NB4 (cell line): Measurements from ENCODE around the gene BRF1.

Experiments
- CTCF ChIP-seq: IDR thresholded peaks from one replicate; pipeline ENCODE4 v1.5.1; 2012; ENCODE audit warnings: low read depth, low read length
- MYC ChIP-seq: IDR thresholded peaks from 2 replicates; pipeline ENCODE4 v1.6.1; 2011; ENCODE audit warnings: low read depth, low read length
- POLR2A ChIP-seq: IDR thresholded peaks from 2 replicates; pipeline ENCODE4 v1.6.1; 2011; ENCODE audit warnings: mild to moderate bottlenecking; ENCODE audit not compliant: insufficient read length; ENCODE audit errors: extremely low read depth

DNA sequence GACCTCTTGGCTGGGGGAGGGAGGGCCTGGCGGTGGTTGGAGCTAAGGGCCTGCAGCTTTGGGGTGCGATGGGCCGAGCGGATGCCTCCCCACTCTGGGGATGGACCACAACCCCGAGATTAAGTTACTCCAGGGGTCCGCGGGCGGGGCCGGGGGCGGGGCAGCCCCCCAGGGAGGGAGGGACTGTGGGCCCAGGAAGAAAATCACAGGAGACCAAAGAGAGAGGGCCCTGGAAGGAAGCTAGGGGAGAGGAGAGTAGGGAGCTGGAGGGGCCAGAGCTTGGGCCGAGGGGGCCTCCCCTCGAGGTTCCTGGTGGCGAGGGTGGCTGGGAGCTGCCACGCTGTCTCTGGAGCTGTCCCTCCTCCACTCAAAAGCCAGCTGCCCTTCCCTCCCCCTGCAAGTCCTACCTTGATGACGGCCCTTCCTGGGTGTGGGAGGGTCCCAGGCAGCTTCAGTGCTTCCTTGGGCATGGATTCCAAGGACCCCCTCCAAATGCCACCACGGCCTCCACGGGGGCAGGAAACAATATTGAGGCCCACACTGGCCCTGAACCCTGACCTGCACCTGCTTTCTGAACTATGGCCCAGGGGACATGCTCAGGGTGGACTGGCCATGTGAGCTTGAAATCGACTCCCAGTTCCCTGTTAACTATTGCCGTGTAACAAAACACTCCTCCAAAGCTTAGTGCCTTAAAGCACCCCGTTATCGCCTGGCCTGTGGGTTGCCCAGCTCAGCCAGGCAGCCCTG, 119.1 kb downstream of the BRF1 start:
- no peak for TF ChIP-seq CTCF
- no peak for TF ChIP-seq POLR2A
- no peak for TF ChIP-seq MYC
